Neuronal stem cell (in vitro differentiated cells): ENCODE measurements around the gene ACBD6.
A peak's percentile ranks its signal among the peaks of the same experiment; 100 is the strongest.
"Not testable (repeated sequence)": the region's sequence is repeated elsewhere in the genome, so short reads cannot be mapped to it uniquely, and the experiment has no call there.

Source experiments
- DNase-seq: peaks from one replicate; pipeline ENCODE4 v3.0.0-alpha.2; 2013; ENCODE audit warnings: low spot score
- H2AFZ ChIP-seq: one replicate; pipeline ENCODE4 v1.6.1; 2013; ENCODE audit warnings: mild to moderate bottlenecking, low read length, inconsistent platforms
- H2AK5ac ChIP-seq: 2 replicates; pipeline ENCODE4 v1.6.1; 2013; ENCODE audit warnings: low read depth, mild to moderate bottlenecking, inconsistent platforms, low read length, moderate library complexity, mixed read lengths
- H2BK120ac ChIP-seq: 2 replicates; pipeline ENCODE4 v1.6.1; 2013; ENCODE audit warnings: low read depth, mild to moderate bottlenecking, inconsistent platforms, low read length, moderate library complexity, mixed read lengths
- H2BK12ac ChIP-seq: one replicate; pipeline ENCODE4 v1.6.1; 2013; ENCODE audit warnings: low read length, inconsistent platforms
- H2BK15ac ChIP-seq: 2 replicates; pipeline ENCODE4 v1.6.1; 2013; ENCODE audit warnings: mild to moderate bottlenecking, low read length, inconsistent platforms, mixed read lengths
- H2BK5ac ChIP-seq: one replicate; pipeline ENCODE4 v1.6.1; 2013; ENCODE audit warnings: inconsistent platforms, mild to moderate bottlenecking, low read length, moderate library complexity
- H3K14ac ChIP-seq: one replicate; pipeline ENCODE4 v1.6.1; 2013; ENCODE audit warnings: low read length, inconsistent platforms
- H3K18ac ChIP-seq: 2 replicates; pipeline ENCODE4 v1.6.1; 2013; ENCODE audit warnings: low read length, inconsistent platforms
- H3K23ac ChIP-seq: 2 replicates; pipeline ENCODE4 v1.6.1; 2013; ENCODE audit warnings: low read depth, mild to moderate bottlenecking, mixed read lengths, low read length, inconsistent platforms; ENCODE audit not compliant: poor library complexity
- H3K27ac ChIP-seq: replicated peaks from 3 replicates; pipeline ENCODE4 v1.5.1; 2013; ENCODE audit warnings: low read length, inconsistent platforms
- H3K27me3 ChIP-seq, 3 experiments: 2 replicates each; pipeline ENCODE4 v1.6.1; 2013; ENCODE audit warnings: low read length in 3 of 3, mild to moderate bottlenecking in 2 of 3, inconsistent platforms in 1 of 3, low read depth in 1 of 3, mixed read lengths in 1 of 3, moderate library complexity in 1 of 3; ENCODE audit not compliant: control insufficient read depth in 3 of 3, insufficient read depth in 3 of 3
- H3K36me3 ChIP-seq, 2 donors: replicated peaks in 1 of 2; 2 replicates each; pipeline ENCODE4 v1.6.1; 2013; ENCODE audit warnings: low read length in 2 of 2; ENCODE audit not compliant: control insufficient read depth in 2 of 2, insufficient read depth in 2 of 2
- H3K4ac ChIP-seq: 2 replicates; pipeline ENCODE4 v1.6.1; 2013; ENCODE audit warnings: inconsistent platforms, mild to moderate bottlenecking, low read length, moderate library complexity
- H3K4me1 ChIP-seq, 2 donors: 1 replicate in 1 of 2; 2 replicates in 1 of 2; pipeline ENCODE4 v1.6.1; 2013; ENCODE audit warnings: low read length in 2 of 2, low read depth in 1 of 2; ENCODE audit not compliant: control insufficient read depth in 2 of 2, insufficient read depth in 1 of 2
- H3K4me2 ChIP-seq: one replicate; pipeline ENCODE4 v1.6.1; 2013; ENCODE audit warnings: mild to moderate bottlenecking, low read length, inconsistent platforms; ENCODE audit not compliant: insufficient read depth, poor library complexity, severe bottlenecking
- H3K4me3 ChIP-seq, 2 donors: 2 replicates each; pipeline ENCODE4 v1.5.1; 2013; ENCODE audit warnings: low read length in 2 of 2, mild to moderate bottlenecking in 2 of 2, inconsistent platforms in 1 of 2, moderate library complexity in 1 of 2
- H3K79me1 ChIP-seq: one replicate; pipeline ENCODE4 v1.6.1; 2013; ENCODE audit warnings: low read depth, mild to moderate bottlenecking, inconsistent platforms, low read length, moderate library complexity
- H3K9ac ChIP-seq: one replicate; pipeline ENCODE4 v1.6.1; 2013; ENCODE audit warnings: mild to moderate bottlenecking, low read depth, low read length, inconsistent platforms; ENCODE audit not compliant: poor library complexity
- H3K9me3 ChIP-seq, 2 donors: replicated peaks in 1 of 2; 2 replicates each; pipeline versions ENCODE3 to v1.6.1; 2013; ENCODE audit warnings: low read length in 2 of 2, mild to moderate bottlenecking in 2 of 2, inconsistent platforms in 1 of 2, low read depth in 1 of 2, mixed read lengths in 1 of 2, moderate library complexity in 1 of 2; ENCODE audit not compliant: control insufficient read depth in 2 of 2, insufficient read depth in 1 of 2
- H4K8ac ChIP-seq: one replicate; pipeline ENCODE4 v1.6.1; 2013; ENCODE audit warnings: low read depth, mild to moderate bottlenecking, inconsistent platforms, low read length, moderate library complexity
- H4K91ac ChIP-seq: one replicate; pipeline ENCODE4 v1.6.1; 2013; ENCODE audit warnings: low read length, low read depth, mild to moderate bottlenecking, inconsistent platforms; ENCODE audit not compliant: poor library complexity
- WGBS, 2 donors: extraction: QIAGEN DNeasy Blood & Tissue Kit; methylation state at CpG; one replicate each; pipeline ENCODE4 v1.1.7; 2013; ENCODE audit warnings: missing lambda C conversion rate in 2 of 2, mixed read lengths in 1 of 2; ENCODE audit not compliant: insufficient read length in 2 of 2, insufficient replicate concordance in 1 of 2; ENCODE audit errors: extremely low coverage in 2 of 2; 5-methylcytosine and 5-hydroxymethylcytosine counted together

The ACBD6 gene

DNA sequence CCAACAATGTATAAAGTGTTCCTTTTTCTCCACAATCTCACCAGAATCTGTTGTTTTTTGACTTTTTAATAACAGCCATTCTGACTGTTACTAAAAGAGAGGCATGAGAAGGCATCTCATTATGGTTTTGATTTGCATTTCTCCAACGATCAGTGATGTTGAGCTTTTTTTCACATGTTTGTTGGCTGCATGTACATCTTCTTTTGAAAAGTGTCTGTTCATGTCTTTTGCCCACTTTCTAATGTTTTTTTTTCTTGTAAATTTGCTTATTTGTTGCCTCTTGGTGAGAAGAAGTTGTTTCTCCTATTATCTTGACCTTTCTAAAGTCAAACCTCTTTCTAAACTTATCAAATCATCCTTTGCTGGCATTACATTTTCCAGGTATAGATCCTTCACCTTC, 80.8 kb downstream of the ACBD6 start:
- Histone ChIP-seq H3K4ac (no peak overlapping the region), H4K8ac (no peak overlapping the region), H2BK5ac (no peak overlapping the region), H2AFZ (no peak overlapping the region), H3K4me3 (no peak overlapping the region), H3K14ac (no peak overlapping the region), H3K27me3 (no peaks in the 10 kb centered on the region), H4K91ac (no peak overlapping the region), H3K27ac (no peak overlapping the region), H3K9me3 (peaks cover 1 to 3% of the 10 kb centered on the region in 2 donors), H2AK5ac (no peak overlapping the region), H3K4me2 (no peak overlapping the region), H2BK12ac (no peak overlapping the region), H3K36me3 (peaks cover 1 to 19% of the 10 kb centered on the region in 2 donors), H3K4me1 (peaks cover 0 to 6% of the 10 kb centered on the region in 2 donors), H3K79me1 (no peaks in the 10 kb centered on the region), H3K23ac (no peak overlapping the region), H2BK15ac (no peak overlapping the region), H3K18ac (no peak overlapping the region), H2BK120ac (no peak overlapping the region), H3K9ac (no peak overlapping the region)
- no peak for DNase-seq
- no CpG with 5 or more reads among the region's 1 CpG for WGBS, 2 donors

DNA sequence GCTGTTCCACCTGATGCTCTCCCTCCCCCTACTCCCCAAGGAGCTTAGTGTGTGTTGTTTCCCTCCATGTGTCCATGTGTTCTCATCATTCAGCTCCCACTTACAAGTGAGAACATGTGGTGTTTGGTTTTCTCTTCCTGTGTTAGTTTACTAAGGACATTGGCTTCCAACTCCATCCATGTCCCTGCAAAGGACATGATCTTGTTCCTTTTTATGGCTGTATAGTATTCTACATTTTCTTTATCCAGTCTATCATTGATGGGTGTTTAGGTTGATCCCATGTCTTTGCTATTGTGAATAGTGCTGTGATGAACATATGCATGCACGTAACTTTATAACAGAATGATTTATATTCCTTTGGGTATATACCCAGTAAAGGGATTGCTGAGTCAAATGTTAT, 81.2 kb downstream of the ACBD6 start:
- H3K4me3 ChIP-seq, H3K18ac ChIP-seq, H3K27me3 ChIP-seq, H3K9ac ChIP-seq, H2AFZ ChIP-seq, H4K91ac ChIP-seq, H2BK12ac ChIP-seq, H3K4ac ChIP-seq, H4K8ac ChIP-seq, H3K9me3 ChIP-seq, H3K4me2 ChIP-seq, DNase-seq, H2BK5ac ChIP-seq, H3K27ac ChIP-seq, H3K79me1 ChIP-seq, H2BK120ac ChIP-seq, H2BK15ac ChIP-seq, H2AK5ac ChIP-seq, H3K23ac ChIP-seq, H3K4me1 ChIP-seq, H3K14ac ChIP-seq: not testable (repeated sequence)
- H3K36me3 ChIP-seq, result peaks cover 1 to 19% of the 10 kb centered on the region in 2 donors
- no CpG with 5 or more reads among the region's 1 CpG for WGBS, 2 donors

DNA sequence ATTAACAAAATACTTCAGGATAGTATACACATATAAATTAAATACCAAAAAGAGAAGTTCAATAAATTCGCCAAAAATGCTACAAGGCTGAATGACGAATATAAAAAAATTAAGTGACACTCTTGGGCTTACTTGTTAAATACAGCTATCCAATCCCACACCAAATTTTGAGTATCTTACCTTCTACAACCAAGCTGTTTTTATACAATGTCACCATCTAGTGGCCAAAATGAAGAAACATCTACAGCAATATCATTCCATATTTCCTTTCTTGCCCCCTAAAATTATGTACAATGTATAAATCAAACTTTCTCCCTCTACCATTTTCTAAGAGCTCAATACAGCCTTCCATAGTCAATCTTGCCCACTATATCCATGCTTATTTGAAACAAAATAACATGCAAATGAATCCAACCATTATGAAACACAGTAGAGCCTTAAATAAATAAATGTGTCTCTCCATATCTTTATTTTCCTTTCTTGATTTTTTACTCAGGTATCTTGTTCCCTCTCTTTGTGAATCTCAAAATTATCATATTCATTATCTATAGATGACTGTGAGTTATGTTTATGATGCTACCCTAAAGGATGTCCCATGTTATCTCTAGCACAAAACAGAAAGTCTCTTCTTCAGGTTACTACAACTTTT, 86.3 kb downstream of the ACBD6 start:
- H3K4me2 ChIP-seq, result no peak overlapping the region
- no peak overlapping the region for H4K8ac ChIP-seq
- H3K27ac ChIP-seq, result no peak overlapping the region
- H4K91ac ChIP-seq, result no peak overlapping the region
- H2AFZ ChIP-seq, result no peak overlapping the region
- H3K9ac ChIP-seq, result no peak overlapping the region
- H2BK5ac ChIP-seq, result no peak overlapping the region
- H3K9me3 ChIP-seq, result peaks cover 0 to 1% of the 10 kb centered on the region in 2 donors
- no peak overlapping the region for H2BK15ac ChIP-seq
- H2AK5ac ChIP-seq, result no peak overlapping the region
- no CpG with 5 or more reads among the region's 2 CpGs for WGBS, 2 donors
- no peak overlapping the region for H2BK120ac ChIP-seq
- H3K23ac ChIP-seq, result no peak overlapping the region
- H3K4me3 ChIP-seq, result no peak overlapping the region
- H3K18ac ChIP-seq, result no peak overlapping the region
- no peaks in the 10 kb centered on the region for H3K4me1 ChIP-seq
- peaks cover 1 to 33% of the 10 kb centered on the region in 2 donors for H3K36me3 ChIP-seq
- peak; percentile 30 for DNase-seq
- H2BK12ac ChIP-seq, result no peak overlapping the region
- no peaks in the 10 kb centered on the region for H3K79me1 ChIP-seq
- H3K14ac ChIP-seq, result no peak overlapping the region
- H3K4ac ChIP-seq, result no peak overlapping the region
- H3K27me3 ChIP-seq, result no peaks in the 10 kb centered on the region

DNA sequence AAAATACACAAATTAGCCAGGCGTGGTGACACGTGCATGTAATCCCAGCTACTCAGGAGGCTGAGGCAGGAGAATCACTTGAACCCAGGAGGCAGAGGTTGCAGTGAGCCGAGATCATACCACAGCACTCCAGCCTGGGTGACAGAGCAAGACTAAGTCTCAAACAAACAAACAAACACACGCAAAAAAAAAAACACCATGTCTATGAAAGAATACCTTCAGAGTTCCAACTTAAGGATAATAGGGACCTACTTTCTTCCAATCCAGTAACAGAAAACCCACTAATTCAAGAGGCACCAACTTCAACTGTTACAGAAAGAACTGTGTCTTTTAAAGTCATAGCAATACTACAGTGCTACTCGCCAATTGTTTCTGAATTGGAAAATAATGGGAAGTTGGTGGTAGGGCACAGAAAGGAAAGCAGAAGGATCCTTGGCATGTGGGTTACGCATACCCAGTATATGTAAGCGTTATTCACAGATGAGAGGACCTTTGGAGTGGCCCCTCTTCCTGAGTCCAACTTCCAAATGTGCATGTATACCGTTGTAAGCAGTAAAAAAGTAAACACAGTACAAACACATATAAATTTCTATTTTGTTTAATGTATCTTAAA, 87.0 kb downstream of the ACBD6 start:
- Histone ChIP-seq H2BK120ac (no peak overlapping the region), H3K23ac (no peak overlapping the region), H4K8ac (no peak overlapping the region), H3K14ac (no peak overlapping the region), H3K4me3 (no peak overlapping the region), H3K9ac (no peak overlapping the region), H2AFZ (no peak overlapping the region), H2AK5ac (no peak overlapping the region), H3K4ac (no peak overlapping the region), H4K91ac (no peak overlapping the region), H3K79me1 (no peaks in the 10 kb centered on the region), H3K18ac (no peak overlapping the region), H3K27ac (no peak overlapping the region), H3K4me1 (no peaks in the 10 kb centered on the region), H3K36me3 (peaks cover 0 to 30% of the 10 kb centered on the region in 2 donors), H2BK12ac (no peak overlapping the region), H2BK5ac (no peak overlapping the region), H3K9me3 (no peaks in the 10 kb centered on the region), H2BK15ac (no peak overlapping the region), H3K27me3 (no peaks in the 10 kb centered on the region), H3K4me2 (no peak overlapping the region)
- no CpG with 5 or more reads among the region's 8 CpGs for WGBS, 2 donors
- DNase-seq, result no peak
